H1 (cell line): Measurements from ENCODE around the gene PPP1R3G.

Experiments
- ATF3 ChIP-seq: IDR thresholded peaks from 2 replicates; pipeline ENCODE4 v1.6.1; 2011; ENCODE audit warnings: low read depth, mild to moderate bottlenecking, low read length; ENCODE audit not compliant: insufficient read depth
- BACH1 ChIP-seq: IDR thresholded peaks from 2 replicates; pipeline ENCODE4 v1.6.1; 2012; ENCODE audit warnings: low read length, improper control_type of control experiment
- CHD1 ChIP-seq: IDR thresholded peaks from 2 replicates; pipeline ENCODE4 v1.6.1; 2012; ENCODE audit warnings: low read depth, low read length, improper control_type of control experiment
- CHD2 ChIP-seq: IDR thresholded peaks from 2 replicates; pipeline ENCODE4 v1.6.1; 2012; ENCODE audit warnings: low read length, improper control_type of control experiment
- CTCF ChIP-seq, 3 experiments: IDR thresholded peaks; 1 replicate in 2 of 3; 2 replicates in 1 of 3; pipeline versions ENCODE4 v1.5.1 to v1.6.1; 2011; ENCODE audit warnings: low read length in 3 of 3, mild to moderate bottlenecking in 3 of 3, inconsistent platforms in 2 of 3, low read depth in 1 of 3, moderate library complexity in 1 of 3; ENCODE audit not compliant: insufficient read depth in 1 of 3; ENCODE audit errors: control extremely low read depth in 1 of 3
- EZH2 ChIP-seq: fragments of 200-600 bp; sonication (generic); IDR thresholded peaks from 2 replicates; pipeline ENCODE4 v1.7.1; 2012; ENCODE audit warnings: low read depth, mild to moderate bottlenecking, moderate library complexity, low read length, inconsistent platforms; ENCODE audit not compliant: severe bottlenecking
- KDM1A ChIP-seq: fragments of 200-600, 300-600 bp; sonication (generic); IDR thresholded peaks from 2 replicates; pipeline ENCODE4 v1.7.1; 2016; ENCODE audit warnings: mild to moderate bottlenecking, low read length, borderline replicate concordance
- POLR2AphosphoS5 ChIP-seq: IDR thresholded peaks from 2 replicates; pipeline ENCODE4 v1.6.1; 2011; ENCODE audit warnings: low read depth, low read length
- RNF2 ChIP-seq: fragments of 200-900, 300-1000 bp; sonication (generic); IDR thresholded peaks from 2 replicates; pipeline ENCODE4 v1.7.1; 2016; ENCODE audit warnings: borderline replicate concordance, low read depth, mild to moderate bottlenecking, antibody characterized with exemption, low read length; ENCODE audit not compliant: poor library complexity, severe bottlenecking; ENCODE audit errors: missing control alignments
- RXRA ChIP-seq: IDR thresholded peaks from 2 replicates; pipeline ENCODE4 v1.6.1; 2011; ENCODE audit warnings: low read depth, mild to moderate bottlenecking, low read length, moderate library complexity; ENCODE audit not compliant: insufficient read depth
- SP1 ChIP-seq: IDR thresholded peaks from 2 replicates; pipeline ENCODE4 v1.6.1; 2011; ENCODE audit warnings: low read depth, low read length
- TAF1 ChIP-seq: IDR thresholded peaks from 2 replicates; pipeline ENCODE4 v1.6.1; 2011; ENCODE audit warnings: mild to moderate bottlenecking, low read depth, low read length
- YY1 ChIP-seq: IDR thresholded peaks from 2 replicates; pipeline ENCODE4 v1.6.1; 2011; ENCODE audit warnings: low read depth, mild to moderate bottlenecking, low read length

- no peak for TF ChIP-seq CTCF (IDR thresholded peaks at IDR 0.05; ENCODE audit: control extremely low read depth in 1 of 3, insufficient read depth in 1 of 3, low read depth in 1 of 3, low read length in 3 of 3)
- TF ChIP-seq CHD1: no peak
- no peak for TF ChIP-seq RXRA
- TF ChIP-seq YY1: no peak
- no peak for TF ChIP-seq EZH2
- TF ChIP-seq RNF2: no peak
- no peak for TF ChIP-seq ATF3
- no peak for TF ChIP-seq KDM1A
- TF ChIP-seq CHD2: no peak
- no peak for TF ChIP-seq POLR2AphosphoS5
- no peak for TF ChIP-seq TAF1
- TF ChIP-seq BACH1: no peak
- TF ChIP-seq SP1: no peak
Observed at GRCh38 chr6:5046430-5046829, 38.7 kb upstream of the PPP1R3G start.
